Activated CD8-positive, alpha-beta memory T cell treated with anti-CD3 and anti-CD28 coated beads for 4 hours (primary cell): ENCODE data around the gene ANGPTL5.
"Not testable (repeated sequence)": the region's sequence is repeated elsewhere in the genome, so short reads cannot be mapped to it uniquely, and the experiment has no call there.

ENCODE experiments used
- DNase-seq, 2 donors: peaks; one replicate each; pipeline ENCODE4 v3.0.0-alpha.2; 2020; ENCODE audit warnings: low read depth in 2 of 2

Gene ANGPTL5

GRCh38 chr11:101889767-101890166, 26.6 kb downstream of the ANGPTL5 start:
- no peak for DNase-seq

GRCh38 chr11:101885631-101886030, 30.7 kb downstream of the ANGPTL5 start:
- no peak for DNase-seq

DNA sequence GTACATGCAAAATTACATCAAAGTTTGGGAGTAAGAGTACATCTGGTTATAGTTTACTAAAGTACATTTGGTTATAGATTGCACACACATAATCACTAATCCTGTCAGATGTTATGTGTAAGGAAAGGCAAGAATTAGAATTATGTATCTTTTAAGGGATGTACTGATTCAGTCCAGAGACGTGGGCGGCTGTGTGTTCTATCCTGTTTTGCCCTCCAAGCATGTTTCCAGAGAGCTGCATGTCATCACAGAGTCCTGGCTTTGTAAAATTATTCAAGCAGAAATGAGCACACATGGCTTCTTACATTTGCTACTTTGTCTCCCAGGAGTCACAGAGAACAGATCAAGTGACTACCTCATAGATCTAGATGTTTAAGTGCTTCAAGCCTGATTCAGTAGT, 34.7 kb downstream of the ANGPTL5 start:
- DNase-seq = no peak

- DNase-seq = no peak
These were observed 36.1 kb downstream of the ANGPTL5 start for GRCh38 chr11:101880222-101880621.

GRCh38 chr11:101872171-101872882, 44.0 kb downstream of the ANGPTL5 start:
- DNase-seq = no peak

DNA sequence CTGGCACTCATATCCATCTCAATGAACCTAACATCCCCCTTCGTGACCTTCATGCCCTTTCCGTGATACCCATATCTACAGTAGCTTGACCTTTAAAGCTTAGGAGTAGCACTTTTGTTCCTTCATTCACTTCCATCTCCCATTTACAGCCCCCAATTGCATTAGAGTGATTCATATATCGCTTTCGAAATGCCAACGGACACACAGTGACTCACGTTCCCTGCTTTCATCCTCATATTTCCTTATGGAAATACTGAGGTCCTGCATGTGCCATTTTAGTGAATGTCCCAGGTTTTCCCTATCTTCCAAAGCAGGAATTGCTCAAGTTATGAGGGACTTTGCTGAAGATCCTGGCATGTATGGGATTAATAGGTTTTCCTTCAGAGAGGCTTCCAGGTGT, 45.8 kb downstream of the ANGPTL5 start:
- DNase-seq = no peak

DNA sequence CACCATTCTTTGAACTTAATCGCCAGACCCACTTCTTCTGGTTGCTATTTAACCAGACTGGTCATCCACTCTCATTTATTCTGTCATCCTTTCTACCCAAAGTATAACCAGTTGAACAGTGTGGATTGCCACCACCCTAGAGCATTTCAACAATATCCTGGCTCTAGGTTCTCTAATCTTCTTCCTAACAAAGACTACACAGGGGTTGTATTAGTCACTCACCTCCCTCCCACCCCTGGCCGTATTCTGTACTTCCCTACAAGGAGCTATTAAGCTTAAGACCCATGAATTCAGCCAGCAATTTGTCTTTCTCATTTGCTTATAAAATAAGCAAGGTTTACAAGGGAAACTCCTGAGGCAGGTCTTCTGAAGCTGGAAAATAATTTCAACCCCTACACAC, 48.4 kb downstream of the ANGPTL5 start:
- DNase-seq = no peak

- no peak for DNase-seq
These were observed 49.5 kb downstream of the ANGPTL5 start for GRCh38 chr11:101866619-101867491.

DNA sequence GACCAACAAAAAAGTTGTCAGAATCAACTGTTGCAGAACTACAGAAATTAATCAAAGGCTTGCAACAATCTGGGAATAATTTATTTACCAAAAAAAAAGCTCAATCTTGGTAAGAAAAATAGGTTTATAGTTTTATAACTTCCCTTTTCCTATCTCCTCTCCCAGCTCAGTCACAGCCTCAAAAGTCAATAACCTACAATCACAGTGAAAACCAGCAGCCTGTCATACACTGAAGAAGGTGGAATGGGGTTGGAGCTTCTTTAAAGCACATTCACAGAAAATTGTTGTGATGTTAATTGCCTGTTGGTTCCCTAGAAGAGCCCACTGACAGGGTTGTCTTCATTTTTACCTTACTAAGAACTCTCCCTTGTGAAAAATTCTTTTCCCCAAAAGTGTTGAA, 52.2 kb downstream of the ANGPTL5 start:
- no peak for DNase-seq

- DNase-seq = no peak
These were observed 53.0 kb downstream of the ANGPTL5 start for GRCh38 chr11:101863361-101863760.

GRCh38 chr11:101862391-101863233, 53.7 kb downstream of the ANGPTL5 start:
- DNase-seq = no peak

- DNase-seq = no peak
These were observed 55.5 kb downstream of the ANGPTL5 start for GRCh38 chr11:101860696-101861427.

GRCh38 chr11:101852260-101852659, 64.1 kb downstream of the ANGPTL5 start:
- DNase-seq = not testable (repeated sequence)

DNA sequence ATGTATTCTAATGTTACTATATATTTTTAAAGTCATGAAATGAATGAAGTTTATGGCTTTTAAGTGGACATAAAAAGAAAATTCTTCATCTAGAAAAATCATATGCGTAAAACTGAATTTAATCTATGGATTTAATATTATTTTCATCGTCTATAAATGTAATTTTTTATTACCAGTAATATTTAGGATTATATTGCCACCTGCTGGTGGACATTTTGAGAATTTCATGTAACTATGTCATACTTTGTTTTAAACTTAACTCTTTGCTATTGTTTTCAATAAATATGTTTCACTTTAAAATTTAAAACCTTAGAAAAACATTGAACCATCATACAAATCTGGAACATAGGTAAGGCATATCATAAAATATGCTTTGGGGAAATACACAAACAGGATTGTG, 68.1 kb downstream of the ANGPTL5 start:
- DNase-seq = no peak

GRCh38 chr11:101844608-101845007, 71.7 kb downstream of the ANGPTL5 start:
- DNase-seq = no peak

- no peak for DNase-seq
These were observed 75.6 kb downstream of the ANGPTL5 start for GRCh38 chr11:101840704-101841103.
